Hepatocyte (in vitro differentiated cells): ENCODE results near the gene PKNOX2. TPM values are rescaled to one million over a fixed set of nuclear protein-coding genes. Genes with fewer than 3 reads are reported as not detected.

Source experiments
- DNase-seq: peaks from one replicate; pipeline ENCODE4 v3.0.0-alpha.2; 2016; ENCODE audit warnings: low spot score
- H2AFZ ChIP-seq: fragments of 200-600 bp; sonication (generic); 2 replicates; pipeline ENCODE4 v1.6.0; 2016; ENCODE audit warnings: antibody characterized with exemption, mild to moderate bottlenecking
- H3K27ac ChIP-seq: fragments of 200-600 bp; sonication (generic); 2 replicates; pipeline ENCODE4 v1.5.1; 2016; ENCODE audit warnings: mild to moderate bottlenecking
- H3K27me3 ChIP-seq: fragments of 200-600 bp; sonication (generic); 2 replicates; pipeline ENCODE4 v1.6.1; 2016
- H3K36me3 ChIP-seq: fragments of 200-600 bp; sonication (generic); replicated peaks from 2 replicates; pipeline ENCODE4 v1.5.1; 2016; ENCODE audit warnings: low read depth; ENCODE audit not compliant: insufficient read depth
- H3K4me1 ChIP-seq: fragments of 200-600 bp; sonication (generic); 2 replicates; pipeline ENCODE4 v1.5.1; 2016; ENCODE audit warnings: mild to moderate bottlenecking, moderate library complexity; ENCODE audit not compliant: insufficient read depth
- H3K4me2 ChIP-seq: fragments of 200-600 bp; sonication (generic); 2 replicates; pipeline ENCODE4 v1.6.0; 2016
- H3K4me3 ChIP-seq: fragments of 200-600 bp; sonication (generic); 2 replicates; pipeline ENCODE4 v1.5.1; 2016; ENCODE audit warnings: mild to moderate bottlenecking
- H3K79me2 ChIP-seq: fragments of 200-600 bp; sonication (generic); 2 replicates; pipeline ENCODE4 v1.6.0; 2017; ENCODE audit warnings: mild to moderate bottlenecking
- H3K9me2 ChIP-seq: fragments of 200-600 bp; sonication (generic); replicated peaks from 2 replicates; pipeline ENCODE4 v1.6.0; 2017; ENCODE audit warnings: mild to moderate bottlenecking; ENCODE audit not compliant: insufficient read depth
- H3K9me3 ChIP-seq: fragments of 200-600 bp; sonication (generic); 2 replicates; pipeline ENCODE4 v1.5.1; 2016; ENCODE audit warnings: low read depth, mild to moderate bottlenecking
- H4K20me1 ChIP-seq: fragments of 200-600 bp; sonication (generic); 2 replicates; pipeline ENCODE4 v1.6.0; 2016; ENCODE audit warnings: mild to moderate bottlenecking; ENCODE audit not compliant: insufficient read depth, poor library complexity, severe bottlenecking
- EZH2 ChIP-seq: fragments of 200-600 bp; sonication (generic); IDR thresholded peaks from 2 replicates; pipeline ENCODE4 v1.6.1; 2016; ENCODE audit warnings: antibody characterized with exemption, mild to moderate bottlenecking, borderline replicate concordance
- EZH2phosphoT487 ChIP-seq: fragments of 200-600 bp; sonication (generic); IDR thresholded peaks from one replicate; pipeline ENCODE4 v1.6.1; 2018; ENCODE audit warnings: antibody characterized with exemption, mild to moderate bottlenecking, low read depth, moderate library complexity; ENCODE audit not compliant: unreplicated experiment, severe bottlenecking
- WGBS: methylation state at CpG from one replicate; pipeline ENCODE4 v1.1.6; 2016; ENCODE audit warnings: low lambda C conversion rate; ENCODE audit errors: missing lambda C conversion rate; 5-methylcytosine and 5-hydroxymethylcytosine counted together
- polyA plus RNA-seq: library from polyadenylated mRNA; unstranded; fragments of >200 nt; fragmentation: Nextera tagmentation; extraction: Ambion mirVana; gene quantifications from 2 replicates; pipeline ENCODE4 v1.2.1, GENCODE V29; 2016
- total RNA-seq: library from RNA; depleted of rRNA; stranded (reverse); fragments of >200 nt; gene quantifications from 2 replicates; pipeline ENCODE4 v1.2.3, GENCODE V29; 2014
- TF ChIP-seq, protein P1 (sequence below): fragments of 200-600 bp; sonication (generic); IDR thresholded peaks from 2 replicates; pipeline ENCODE4 v1.5.1; 2016; ENCODE audit warnings: antibody characterized with exemption, mild to moderate bottlenecking; ENCODE audit not compliant: poor library complexity

The PKNOX2 gene
- total and polyA plus RNA-seq, 2 experiments from 2014 or later: 3.0 to 3.1 TPM

DNA sequence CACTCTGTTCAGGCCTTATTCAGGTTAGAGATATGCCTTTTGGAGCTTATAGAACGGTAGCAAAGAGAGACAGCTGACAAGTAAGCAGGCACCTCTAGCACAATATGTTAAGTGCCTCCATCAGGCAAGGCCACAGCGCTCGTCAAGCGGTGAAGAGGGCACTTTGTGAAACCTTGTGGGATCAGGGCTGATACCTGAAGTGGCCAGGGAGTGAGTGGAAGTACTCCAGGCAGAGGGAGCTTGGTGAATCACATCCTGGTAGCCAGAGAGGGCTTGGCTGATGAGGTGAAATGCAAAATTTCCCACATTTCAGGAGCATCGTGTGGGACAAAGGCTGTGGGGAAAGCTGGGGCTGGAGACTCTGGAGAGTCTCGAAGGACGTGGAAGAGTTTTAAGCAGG lies 87.4 kb downstream of the PKNOX2 start:
- H3K4me1 ChIP-seq: no peaks in the 10 kb centered on the region
- H2AFZ ChIP-seq: no peak overlapping the region
- H3K79me2 ChIP-seq: no peaks in the 10 kb centered on the region
- H3K4me2 ChIP-seq: no peak overlapping the region
- H3K9me3 ChIP-seq: no peaks in the 10 kb centered on the region
- no peaks in the 10 kb centered on the region for H3K27me3 ChIP-seq
- no peak overlapping the region for H3K4me3 ChIP-seq
- no peaks in the 10 kb centered on the region for H3K9me2 ChIP-seq
- 90% methylated on average over 7 of the region's 7 CpGs for WGBS
- no peaks in the 10 kb centered on the region for H3K36me3 ChIP-seq
- no peak overlapping the region for H3K27ac ChIP-seq
- TF ChIP-seq, protein P1, sequence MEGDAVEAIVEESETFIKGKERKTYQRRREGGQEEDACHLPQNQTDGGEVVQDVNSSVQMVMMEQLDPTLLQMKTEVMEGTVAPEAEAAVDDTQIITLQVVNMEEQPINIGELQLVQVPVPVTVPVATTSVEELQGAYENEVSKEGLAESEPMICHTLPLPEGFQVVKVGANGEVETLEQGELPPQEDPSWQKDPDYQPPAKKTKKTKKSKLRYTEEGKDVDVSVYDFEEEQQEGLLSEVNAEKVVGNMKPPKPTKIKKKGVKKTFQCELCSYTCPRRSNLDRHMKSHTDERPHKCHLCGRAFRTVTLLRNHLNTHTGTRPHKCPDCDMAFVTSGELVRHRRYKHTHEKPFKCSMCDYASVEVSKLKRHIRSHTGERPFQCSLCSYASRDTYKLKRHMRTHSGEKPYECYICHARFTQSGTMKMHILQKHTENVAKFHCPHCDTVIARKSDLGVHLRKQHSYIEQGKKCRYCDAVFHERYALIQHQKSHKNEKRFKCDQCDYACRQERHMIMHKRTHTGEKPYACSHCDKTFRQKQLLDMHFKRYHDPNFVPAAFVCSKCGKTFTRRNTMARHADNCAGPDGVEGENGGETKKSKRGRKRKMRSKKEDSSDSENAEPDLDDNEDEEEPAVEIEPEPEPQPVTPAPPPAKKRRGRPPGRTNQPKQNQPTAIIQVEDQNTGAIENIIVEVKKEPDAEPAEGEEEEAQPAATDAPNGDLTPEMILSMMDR: no peak
- no peak for TF ChIP-seq EZH2phosphoT487
- TF ChIP-seq EZH2: no peak
- H4K20me1 ChIP-seq: no peaks in the 10 kb centered on the region
- DNase-seq: no peak

DNA sequence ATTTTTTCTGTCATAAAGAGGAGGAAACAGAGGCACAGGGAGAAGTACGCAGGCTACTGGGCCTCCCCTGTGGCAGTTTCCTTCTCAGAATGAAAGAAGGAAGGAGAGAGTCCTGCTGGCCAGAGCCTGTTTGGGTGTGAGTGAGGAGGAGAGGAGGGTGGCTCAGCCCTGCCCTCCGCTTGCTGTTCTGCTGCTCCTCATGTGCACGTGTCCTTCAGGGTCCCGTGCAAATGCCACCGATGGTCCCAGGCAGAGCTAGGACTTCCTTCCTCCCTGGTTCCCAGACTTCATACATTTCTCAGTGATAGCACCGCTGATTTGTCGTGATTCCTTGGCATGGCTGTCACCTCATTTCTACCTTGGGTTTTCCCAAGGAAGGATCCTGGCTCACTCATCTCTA lies 88.7 kb downstream of the PKNOX2 start:
- DNase-seq: no peak
- Histone ChIP-seq H3K4me3 (no peak overlapping the region), H3K27ac (no peak overlapping the region), H3K79me2 (no peaks in the 10 kb centered on the region), H2AFZ (no peak overlapping the region), H3K9me3 (no peaks in the 10 kb centered on the region), H3K9me2 (no peaks in the 10 kb centered on the region), H3K4me1 (no peaks in the 10 kb centered on the region), H3K36me3 (no peaks in the 10 kb centered on the region), H3K27me3 (no peaks in the 10 kb centered on the region), H3K4me2 (no peak overlapping the region), H4K20me1 (no peaks in the 10 kb centered on the region)
- WGBS: 85% methylated on average over 7 of the region's 7 CpGs
- TF ChIP-seq, protein P1: no peak
- TF ChIP-seq EZH2: no peak
- no peak for TF ChIP-seq EZH2phosphoT487

DNA sequence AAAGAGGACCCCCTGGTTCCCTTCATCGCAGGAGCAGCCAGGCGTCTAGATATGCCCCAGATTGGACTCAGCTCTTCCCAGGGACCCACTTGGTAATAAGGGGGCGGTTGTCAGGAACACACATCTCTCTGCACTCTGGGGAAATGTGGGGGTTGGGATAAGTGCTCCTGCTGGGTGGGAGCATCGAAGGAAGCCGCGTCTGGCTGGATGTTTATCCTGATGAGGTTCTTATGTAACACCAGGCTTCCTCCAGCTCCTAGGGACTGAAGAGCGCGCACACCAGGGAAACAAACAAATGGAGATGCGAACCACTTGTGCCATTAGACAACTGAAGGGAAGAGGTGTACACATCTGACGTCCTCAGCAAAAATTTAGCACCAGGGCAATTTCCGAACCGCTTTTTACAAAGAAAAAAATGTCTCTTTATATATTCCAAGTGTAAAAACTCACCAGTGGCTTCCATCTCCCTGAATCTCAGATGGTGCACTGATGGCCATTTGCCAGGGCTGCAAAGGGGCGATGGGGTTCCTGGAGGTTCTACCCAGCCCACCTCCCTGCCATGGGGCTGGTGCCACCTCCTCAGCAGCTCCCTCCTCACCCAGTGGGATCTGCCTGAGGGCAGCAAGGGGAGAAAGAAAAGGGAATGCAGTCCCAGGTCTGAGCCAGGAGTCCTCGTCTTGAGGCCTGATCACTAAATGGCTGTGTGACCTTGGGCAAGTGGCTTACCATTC lies 89.4 kb downstream of the PKNOX2 start:
- no peak overlapping the region for H3K4me2 ChIP-seq
- H3K27ac ChIP-seq: no peak overlapping the region

More for the DNA sequence above, 89.4 kb downstream of the PKNOX2 start:
- no peaks in the 10 kb centered on the region for H3K36me3 ChIP-seq
- TF ChIP-seq EZH2 (no peak), EZH2phosphoT487 (no peak)
- TF ChIP-seq, protein P1: no peak
- H4K20me1 ChIP-seq: no peaks in the 10 kb centered on the region
- WGBS: 81% methylated on average over 14 of the region's 14 CpGs
- no peaks in the 10 kb centered on the region for H3K4me1 ChIP-seq
- no peak overlapping the region for H3K4me3 ChIP-seq
- no peaks in the 10 kb centered on the region for H3K9me2 ChIP-seq
- no peaks in the 10 kb centered on the region for H3K27me3 ChIP-seq
- no peaks in the 10 kb centered on the region for H3K9me3 ChIP-seq
- no peaks in the 10 kb centered on the region for H3K79me2 ChIP-seq
- H2AFZ ChIP-seq: no peak overlapping the region
- DNase-seq: no peak
